ENCODE data around the gene FAH. TPM values are rescaled to one million over a fixed set of nuclear protein-coding genes. Genes with fewer than 3 reads are reported as not detected.

Gene FAH
- total and polyA plus RNA-seq, 9 of the 15 experiments (the other 6 are each of a cell fraction or from before 2014, with no cell fraction given) = 66.8 to 310 (median 103) TPM

- TF ChIP-seq FOSL1 (tag; conservative IDR thresholded peaks at IDR 0.05) = no peak
- TF ChIP-seq GTF2E2 (tag; IDR thresholded peaks at IDR 0.05) = no peak
- no peak for TF ChIP-seq ZKSCAN8 (CRISPR knock-in tag; IDR thresholded peaks at IDR 0.05)
- no peak for TF ChIP-seq HNRNPUL1 (IDR thresholded peaks at IDR 0.05; ENCODE audit: low read length)
- TF ChIP-seq GMEB1 (CRISPR knock-in tag; IDR thresholded peaks at IDR 0.05) = no peak
- TF ChIP-seq TAL1 (IDR thresholded peaks at IDR 0.05) = peak; percentile 51
- peak; percentile 67 for TF ChIP-seq ARID1B (IDR thresholded peaks at IDR 0.05)
- no peak for TF ChIP-seq KAT7 (CRISPR knock-in tag; IDR thresholded peaks at IDR 0.05; ENCODE audit: borderline replicate concordance)
- no peak for TF ChIP-seq ZBTB12 (CRISPR knock-in tag; IDR thresholded peaks at IDR 0.05)
- no peak for TF ChIP-seq HDAC6 (IDR thresholded peaks at IDR 0.05; ENCODE audit: low read depth, low read length)
- no peak for TF ChIP-seq ZNF280A (IDR thresholded peaks at IDR 0.05; ENCODE audit: low read depth, partially characterized antibody)
- no peak for TF ChIP-seq CTCFL (IDR thresholded peaks at IDR 0.05; ENCODE audit: borderline replicate concordance, insufficient read depth, low read depth, low read length, poor library complexity, severe bottlenecking)
- no peak for TF ChIP-seq NONO (IDR thresholded peaks at IDR 0.05; ENCODE audit: low read depth in 2 of 2, low read length in 1 of 2)
- TF ChIP-seq ZNF740 (CRISPR knock-in tag; IDR thresholded peaks at IDR 0.05) = no peak
- TF ChIP-seq ZNF740 (tag; IDR thresholded peaks at IDR 0.05) = no peak
- TF ChIP-seq RBM15 (IDR thresholded peaks at IDR 0.05; ENCODE audit: insufficient read depth, low read length) = no peak
- no peak for TF ChIP-seq GATAD2A (IDR thresholded peaks at IDR 0.05)
- no peak for TF ChIP-seq FOXK1 (CRISPR knock-in tag; IDR thresholded peaks at IDR 0.05; ENCODE audit: borderline replicate concordance)
- TF ChIP-seq ZNF197 (CRISPR knock-in tag; IDR thresholded peaks at IDR 0.05; ENCODE audit: low read depth) = no peak
Observed at GRCh38 chr15:80153900-80154299, 1.1 kb downstream of the FAH start (continued).

All from K562 (cell line).